ENCODE data around the gene CCM2.
"Not testable (repeated sequence)": the region's sequence is repeated elsewhere in the genome, so short reads cannot be mapped to it uniquely, and the experiment has no call there.

CCM2 gene

DNA sequence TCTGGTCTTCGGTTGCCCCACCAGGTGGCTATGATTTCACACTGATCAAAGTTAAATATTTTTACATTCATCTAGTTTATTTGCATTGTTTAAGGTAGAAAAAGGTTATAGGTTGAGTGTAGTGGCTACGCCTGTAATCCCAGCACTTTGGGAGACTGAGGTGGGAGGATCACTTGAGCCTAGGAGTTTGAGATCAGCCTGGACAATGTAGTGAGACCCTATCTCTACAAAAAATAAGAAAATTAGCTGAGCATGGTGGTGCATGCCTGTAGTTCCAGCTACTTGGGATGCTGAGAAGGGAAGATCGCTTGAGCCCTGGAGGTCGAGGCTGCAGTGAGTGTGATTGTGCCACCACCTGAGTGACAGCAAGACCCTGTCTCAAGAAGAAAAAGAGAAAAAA is 3.8 kb downstream of the CCM2 start:
- DNase-seq = no peak

DNA sequence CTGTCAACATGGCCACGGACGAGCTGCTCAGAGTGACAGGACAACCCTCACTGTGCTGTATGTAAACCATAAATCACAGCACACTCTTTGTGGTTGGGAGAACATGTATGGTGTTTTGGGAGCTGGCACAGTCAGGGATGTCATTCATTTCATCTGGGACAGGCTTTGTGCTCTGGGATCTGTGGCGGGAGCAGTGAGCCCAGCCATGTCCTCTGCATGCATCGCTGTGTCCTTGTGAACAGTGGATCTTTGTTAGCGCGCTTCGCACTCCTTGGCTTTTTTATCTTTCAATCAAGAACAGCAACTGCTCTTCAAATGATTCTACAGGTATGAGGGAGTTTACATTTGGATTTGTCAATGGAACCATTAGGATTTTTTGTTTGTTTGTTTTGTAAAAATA is 7.1 kb downstream of the CCM2 start:
- DNase-seq = no peak

DNA sequence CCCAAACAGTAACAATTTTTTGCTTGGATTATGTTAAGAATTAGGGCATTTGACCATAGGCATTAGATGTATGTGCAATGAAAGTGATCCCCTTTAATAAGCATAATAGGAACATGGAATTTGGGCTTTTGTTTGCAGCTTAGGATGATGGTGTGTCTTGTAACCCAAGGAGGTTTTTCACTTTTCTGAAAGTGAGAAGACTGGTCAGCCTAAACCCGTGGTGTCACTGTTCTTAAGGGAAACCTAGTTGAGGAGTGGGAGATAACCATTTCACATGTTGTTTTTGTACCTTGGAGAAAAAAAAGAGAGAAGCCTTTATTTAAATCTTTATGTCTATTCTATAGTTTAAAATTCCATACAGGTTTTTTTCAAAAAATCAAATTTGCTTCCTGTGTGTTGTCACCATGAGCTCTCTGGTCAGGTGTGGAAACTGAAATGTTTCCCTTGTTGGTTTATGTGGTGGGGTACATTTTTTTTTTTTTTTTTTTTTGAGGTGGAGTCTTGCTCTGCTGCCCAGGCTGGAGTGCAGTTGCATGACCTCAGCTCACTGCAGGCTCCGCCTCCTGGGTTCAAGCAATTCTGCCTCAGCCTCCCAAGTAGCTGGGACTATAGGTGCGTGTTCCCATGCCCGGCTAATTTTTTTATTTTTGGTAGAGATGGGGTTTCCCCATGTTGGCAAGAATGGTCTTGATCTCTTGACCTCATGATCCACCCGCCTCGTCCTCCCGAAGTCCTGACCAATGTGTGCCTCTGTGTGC is 7.7 kb downstream of the CCM2 start:
- no peak for DNase-seq

DNA sequence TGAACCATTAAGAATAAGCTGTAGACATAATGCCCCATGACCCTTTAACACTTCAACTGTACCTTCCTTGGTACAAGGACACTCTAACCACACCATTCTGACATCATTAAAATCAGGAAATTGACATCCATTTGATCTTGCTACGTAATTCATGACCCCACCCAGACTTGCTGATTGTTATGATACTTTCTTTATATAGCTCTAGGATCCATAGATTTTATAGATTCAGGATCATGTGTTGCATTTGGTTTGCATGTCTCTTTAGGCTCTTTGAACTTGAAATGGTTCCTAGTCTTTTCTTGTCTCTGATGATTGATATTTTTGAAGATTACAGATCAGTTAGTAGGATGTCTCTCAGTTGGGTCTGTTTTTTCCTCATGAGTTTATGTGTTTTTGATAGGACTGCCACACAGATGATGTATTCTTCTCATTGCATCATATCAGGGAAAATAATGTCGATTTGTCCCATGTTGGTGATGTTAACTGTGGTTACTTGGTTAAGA is 13.5 kb downstream of the CCM2 start:
- DNase-seq = no peak

DNA sequence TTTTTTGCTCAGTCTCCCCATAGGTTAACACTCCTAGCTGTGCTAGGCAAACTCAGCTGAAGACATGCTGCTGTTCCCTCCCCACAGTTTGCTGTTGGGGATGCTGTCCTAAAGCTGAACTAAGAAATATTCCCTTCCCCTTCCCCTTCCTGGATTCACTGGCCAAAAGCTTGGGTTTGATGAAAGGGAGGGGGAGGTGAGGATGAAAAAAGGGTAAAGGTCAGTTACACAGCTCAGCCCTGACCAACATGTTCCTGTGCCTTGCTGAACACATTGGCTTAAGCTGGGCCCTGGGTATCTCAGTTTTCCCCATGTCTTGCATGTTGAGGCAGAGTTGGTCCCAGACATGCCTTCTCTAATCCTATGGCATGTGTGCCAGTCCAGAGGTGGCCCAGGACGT is 15.3 kb downstream of the CCM2 start:
- DNase-seq = no peak

DNA sequence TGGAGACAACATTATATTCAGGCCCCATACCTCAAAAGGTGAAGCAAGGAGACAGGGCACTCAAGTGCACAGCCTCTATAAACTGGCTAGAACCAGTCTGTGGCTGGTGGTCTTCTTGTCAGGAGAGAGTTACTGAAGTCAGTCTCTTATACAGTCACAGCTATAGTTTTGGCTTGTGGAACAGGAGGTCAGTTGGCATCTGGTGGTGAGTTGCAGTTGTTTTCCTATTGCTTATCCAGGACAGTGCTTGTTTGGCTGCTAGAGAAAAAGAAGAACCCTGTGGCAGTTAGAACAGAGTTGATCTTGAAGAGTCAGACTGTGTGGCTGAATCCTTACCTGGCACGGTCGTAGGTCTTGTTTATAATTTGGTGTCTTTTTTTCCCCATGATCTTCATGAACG is 17.3 kb downstream of the CCM2 start:
- no peak for DNase-seq

DNA sequence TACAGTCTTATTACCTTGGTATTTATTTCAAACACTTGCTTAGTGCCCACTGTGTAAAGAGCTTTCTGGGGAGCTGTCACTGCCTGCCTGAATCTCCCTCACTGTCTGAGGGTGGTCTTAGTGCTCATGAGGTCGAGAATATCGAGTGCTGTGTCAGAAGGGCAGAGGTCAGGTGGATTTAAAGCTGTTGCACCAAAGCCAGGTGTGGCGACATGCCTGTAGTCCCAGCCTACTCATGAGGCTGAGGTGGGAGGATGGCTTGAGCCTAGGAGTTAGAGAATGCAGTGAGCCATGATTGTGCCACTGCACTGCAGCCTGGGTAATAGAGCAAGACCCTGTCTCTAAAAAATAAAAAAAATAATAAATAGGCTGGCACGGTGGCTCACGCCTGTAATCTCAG is 20.9 kb downstream of the CCM2 start:
- no peak for DNase-seq

DNA sequence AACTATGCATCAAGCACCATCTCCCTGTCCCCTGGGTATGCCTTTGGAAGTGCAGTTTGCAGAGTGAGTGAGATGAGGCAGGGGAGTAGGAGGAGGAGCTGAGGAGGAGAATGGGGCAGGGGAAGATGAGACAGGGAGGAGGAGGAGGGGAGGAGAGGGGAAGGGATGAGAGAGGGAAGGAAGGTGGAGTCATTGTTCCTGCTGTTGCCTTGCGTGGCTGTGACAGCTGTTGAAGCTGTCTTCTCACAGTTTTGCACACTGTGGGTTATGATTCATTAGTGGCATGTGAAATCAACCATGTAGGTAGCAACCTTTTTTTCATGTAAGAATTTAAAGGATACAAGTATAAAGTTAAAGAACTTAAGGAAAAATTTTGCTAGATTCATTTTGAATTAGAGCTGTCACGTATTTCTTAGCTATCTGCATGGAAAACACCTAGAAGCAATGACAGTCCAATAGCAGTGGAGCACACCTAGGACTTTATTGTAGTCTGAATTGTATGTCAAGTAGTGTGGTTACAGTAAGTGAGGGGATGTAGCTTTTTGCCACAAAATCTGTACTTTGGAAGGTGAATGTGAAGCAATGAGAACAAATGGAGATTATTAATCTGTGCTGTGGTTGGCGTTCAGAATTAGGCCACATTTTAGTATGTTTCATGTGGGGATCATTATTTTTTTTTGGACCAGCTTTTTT is 21.7 kb downstream of the CCM2 start:
- no peak for DNase-seq

DNA sequence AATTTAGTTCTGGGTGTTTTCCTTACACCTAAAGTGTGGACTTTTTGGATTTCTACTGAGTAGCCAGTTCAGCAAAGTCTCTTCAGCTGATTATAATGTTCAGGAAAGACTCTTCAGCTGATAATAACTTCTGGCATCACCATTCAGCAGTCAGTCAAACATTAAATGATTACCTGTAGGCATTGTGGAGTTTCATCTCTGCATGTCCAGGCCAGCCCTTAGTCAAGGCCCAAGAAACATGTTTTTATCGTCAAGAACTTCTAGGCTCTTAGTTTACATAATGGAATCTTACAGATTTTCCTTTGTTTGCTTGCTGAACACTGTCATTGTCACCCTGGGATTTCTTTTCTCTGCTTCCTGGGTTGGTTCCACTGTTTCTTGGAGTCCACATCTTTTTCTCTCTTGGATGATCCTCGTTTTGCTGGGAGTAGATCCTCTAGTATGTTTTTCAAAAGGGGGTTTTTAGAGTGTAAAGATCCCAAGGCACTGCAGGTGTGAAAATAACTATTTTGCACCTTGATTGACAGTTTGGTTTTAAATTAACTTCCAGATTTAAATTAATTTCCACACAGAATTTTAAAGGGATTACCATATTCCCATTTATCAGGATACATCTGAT is 24.2 kb downstream of the CCM2 start:
- no peak for DNase-seq

DNA sequence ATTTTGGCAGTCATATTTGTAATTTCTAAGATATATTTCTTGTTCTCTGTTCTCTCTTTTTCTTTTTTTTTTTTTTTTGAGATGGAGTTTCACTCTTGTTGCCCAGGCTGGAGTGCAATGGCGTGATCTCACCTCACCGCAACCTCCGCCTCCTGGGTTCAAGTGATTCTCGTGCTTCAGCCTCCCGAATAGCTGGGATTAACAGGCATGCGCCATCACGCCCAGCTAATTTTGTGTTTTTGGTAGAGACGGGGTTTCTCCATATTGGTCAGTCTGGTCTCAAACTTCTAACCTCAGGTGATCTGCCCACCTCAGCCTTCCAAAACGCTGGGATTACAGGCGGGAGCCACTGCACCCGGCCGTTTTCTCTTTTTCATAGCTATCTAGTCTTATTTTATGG is 25.5 kb downstream of the CCM2 start:
- not testable (repeated sequence) for DNase-seq

DNA sequence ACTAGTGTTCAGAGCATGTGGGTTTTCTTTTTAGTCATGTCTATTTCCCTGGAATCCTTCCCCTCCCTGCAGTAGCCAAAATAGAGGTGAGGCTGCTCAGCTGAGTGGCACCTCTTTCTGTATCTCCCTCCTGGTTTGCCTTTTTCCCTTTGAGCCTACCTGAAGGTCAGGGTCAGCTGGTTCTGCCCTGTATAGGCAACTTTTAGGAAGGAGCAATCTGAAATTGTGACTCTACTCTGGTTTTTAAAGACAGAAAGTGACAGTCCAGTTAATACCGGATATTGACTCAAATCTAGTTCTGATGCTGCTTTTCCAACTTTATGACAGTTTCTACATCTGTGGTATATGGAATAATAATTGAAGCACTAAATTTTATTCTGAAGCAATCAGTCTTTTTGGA is 26.0 kb downstream of the CCM2 start:
- DNase-seq = no peak

DNA sequence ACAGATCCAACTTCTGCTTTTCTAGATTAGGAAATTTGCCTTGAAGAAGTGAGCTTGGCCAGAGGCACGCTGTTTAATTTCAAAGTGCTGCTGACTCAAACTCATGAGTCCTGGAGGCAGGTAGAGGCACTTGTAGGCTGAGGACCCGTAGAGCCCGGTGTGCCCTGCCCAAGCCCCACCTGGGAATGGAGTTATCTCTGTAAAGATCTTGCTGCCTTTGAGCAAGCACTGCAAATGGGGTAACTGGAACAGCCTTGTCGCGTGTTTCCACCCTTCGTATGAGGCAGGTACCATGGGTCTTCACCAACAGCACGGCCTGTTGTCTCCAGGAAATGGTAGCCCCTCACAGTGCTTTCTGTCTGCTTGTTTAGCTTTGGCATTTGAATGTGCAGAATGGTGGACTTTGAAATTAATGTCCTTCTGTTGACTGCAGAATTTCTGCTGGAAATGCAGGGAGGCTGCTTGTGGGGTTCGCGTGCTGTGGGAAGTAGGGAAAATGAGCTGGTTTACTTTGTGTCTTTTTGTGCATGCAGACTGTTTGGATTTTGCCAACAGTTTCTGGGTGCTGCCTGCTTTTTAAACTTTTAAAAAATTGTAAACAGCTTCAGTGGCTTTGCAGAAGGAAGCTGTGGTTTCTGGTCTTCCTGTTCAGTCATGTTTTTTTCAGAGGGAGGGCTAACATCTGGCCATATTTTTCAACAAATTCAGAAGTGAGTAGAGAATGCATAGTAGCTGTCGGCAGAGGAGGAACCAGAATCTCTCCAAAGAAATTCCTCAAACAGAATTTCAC is 27.2 kb downstream of the CCM2 start:
- no peak for DNase-seq

DNA sequence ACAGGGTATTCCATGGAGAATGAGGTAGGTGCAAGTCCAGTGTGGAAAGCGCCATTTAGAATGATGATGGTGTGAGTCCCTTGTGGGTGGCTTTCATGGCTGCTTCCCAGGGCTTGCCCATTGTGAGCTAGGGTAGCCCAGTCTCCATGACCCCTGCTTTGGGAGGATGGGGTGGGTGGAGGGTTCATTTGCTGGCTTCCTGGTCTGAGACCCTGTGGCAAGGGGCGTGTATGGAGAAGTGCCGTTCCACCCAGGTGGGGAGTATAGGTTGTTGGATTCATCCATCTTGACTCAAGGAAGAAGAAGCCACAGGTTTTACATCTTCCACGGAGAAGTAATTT is 27.7 kb downstream of the CCM2 start:
- DNase-seq = no peak

DNA sequence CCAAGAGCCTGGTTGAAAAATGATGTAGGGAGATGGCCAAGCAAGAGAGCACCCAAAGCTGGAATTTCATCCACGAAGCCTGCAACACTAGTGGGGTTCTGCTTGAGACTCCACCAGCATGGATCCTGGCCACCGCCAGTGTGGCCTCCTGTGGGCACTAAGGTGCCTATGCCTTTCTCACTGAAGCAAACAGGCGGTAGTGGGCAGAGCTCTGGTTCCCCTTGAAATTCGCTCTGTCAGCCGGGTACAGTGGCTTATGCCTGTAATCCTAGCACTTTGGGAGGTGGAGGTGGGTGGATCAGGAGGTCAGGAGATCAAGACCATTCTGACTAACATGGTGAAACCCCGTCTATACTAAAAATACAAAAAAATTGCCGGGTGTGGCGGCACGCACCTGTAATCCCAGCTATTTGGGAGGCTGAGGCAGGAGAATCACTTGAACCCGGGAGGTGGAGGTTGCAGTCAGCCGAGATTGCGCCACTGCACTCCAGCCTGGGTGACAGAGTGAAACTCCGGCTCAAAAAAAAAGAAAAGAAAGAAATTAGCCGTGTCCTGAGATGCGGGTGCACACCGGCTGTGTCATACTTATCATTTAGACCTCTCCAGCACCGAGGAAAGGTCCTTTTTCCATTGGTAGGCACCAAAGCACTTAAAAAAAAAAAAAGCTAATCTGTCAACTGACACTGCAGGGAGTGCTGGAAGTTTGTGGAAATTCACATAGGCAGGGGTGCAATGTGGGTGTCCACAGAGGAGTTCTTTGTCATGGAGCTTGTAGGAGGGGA is 28.3 kb downstream of the CCM2 start:
- no peak for DNase-seq

DNA sequence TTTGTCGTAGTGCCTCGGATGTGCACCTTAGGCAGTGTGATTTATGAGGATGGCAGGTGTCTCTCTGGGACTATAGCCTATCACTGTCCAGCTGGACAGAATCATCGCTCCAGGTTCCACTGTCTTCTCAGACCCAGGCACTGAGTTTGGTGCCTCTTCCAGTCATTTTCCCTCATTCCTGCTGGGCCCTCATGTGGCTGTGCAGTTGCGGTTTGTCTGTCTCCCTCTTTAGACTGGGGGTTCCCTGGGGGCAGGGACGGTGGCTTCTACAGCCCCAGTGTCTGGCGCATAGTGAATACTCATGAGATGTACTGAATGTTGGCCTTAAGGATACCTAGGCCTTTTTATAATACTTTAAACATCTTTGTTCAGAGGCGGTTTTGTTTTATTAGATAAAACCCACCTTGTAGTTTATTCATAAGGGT is 28.9 kb downstream of the CCM2 start:
- no peak for DNase-seq

DNA sequence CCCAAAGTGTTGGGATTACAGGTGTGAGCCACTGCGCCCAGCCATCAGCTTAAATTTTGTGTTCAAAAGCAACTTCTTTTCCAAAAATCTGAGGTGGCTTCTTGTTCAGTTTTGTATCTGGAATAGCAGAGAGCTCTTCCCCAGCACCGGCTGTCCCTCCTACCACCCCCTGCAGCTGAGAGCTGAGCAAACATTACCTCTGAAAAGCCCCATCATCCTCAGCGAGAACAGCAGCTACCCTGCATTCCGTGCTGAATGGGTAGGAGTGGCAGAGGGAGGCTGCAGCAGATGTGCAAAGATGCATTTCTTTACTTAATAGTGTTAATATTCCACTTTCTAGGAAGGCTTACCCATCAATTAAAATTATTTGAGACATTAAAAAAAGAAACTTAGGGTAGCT is 31.8 kb downstream of the CCM2 start:
- no peak for DNase-seq

DNA sequence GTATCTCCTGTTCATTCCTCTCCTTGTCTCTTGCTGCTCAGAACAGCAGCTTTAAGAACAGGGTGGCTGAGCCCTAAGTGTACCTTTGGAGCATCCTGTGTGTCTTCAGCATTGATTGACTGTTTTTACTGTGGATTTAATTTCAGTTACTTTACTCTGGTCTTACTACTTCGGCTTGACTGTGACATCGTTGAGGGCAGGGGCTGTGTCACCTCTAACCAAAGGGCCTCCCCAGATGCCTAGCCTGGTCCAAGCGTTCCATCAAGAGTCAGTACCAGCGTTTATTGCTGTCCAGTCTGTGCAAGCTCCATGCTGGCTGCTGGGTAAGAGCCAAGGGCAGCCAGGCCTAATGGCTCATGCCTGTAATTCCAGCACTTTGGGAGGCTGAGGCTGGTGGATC is 32.4 kb downstream of the CCM2 start:
- no peak for DNase-seq

DNA sequence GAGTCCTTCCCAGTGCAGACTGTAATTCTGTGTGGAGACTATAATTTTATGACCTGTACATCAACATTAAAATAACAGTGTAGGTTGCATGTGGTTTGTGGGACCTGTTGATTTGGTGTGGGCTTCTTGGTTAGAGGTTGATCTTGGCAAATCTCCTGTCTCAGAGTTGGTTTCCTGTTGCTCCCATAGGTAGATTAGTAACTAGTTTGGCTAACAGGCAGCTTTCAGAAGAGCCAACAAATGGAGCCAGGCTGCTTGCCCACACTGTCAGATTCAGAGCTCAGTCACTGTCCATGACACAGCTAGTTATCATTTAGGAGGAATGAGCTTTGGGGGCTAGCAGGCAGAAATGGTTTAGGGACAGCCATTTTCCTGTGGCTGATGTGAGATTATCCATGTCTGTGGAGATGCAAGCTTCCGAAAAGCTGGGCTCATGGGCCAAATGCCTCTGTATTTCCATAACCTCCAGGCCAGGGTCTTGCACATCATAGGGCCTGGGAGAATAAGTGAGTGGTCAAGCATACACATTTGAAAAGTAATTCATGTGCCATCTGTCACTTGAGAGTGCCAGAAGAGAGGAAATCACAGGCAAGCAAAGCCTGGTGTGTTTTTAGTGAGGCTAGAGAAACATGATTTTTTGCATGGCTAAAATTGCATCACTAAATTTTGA is 33.4 kb downstream of the CCM2 start:
- no peak for DNase-seq

DNA sequence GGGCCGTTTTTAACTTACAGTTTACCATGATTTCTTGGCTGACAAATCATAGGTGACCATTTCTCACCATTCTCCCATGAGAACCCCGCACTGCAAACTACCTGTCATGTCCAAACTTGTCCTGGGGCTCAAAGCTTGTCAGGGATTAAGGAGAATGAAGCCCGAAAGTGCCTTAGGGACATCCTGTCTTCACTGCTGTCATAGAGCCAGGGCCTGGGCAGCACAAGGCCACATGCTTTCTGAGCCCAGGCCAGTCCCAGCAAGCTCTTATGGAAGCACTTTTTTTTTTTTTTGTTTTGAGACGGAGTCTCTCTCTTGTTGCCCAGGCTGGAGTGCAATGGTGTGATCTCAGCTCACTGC is 33.9 kb downstream of the CCM2 start:
- no peak for DNase-seq

DNA sequence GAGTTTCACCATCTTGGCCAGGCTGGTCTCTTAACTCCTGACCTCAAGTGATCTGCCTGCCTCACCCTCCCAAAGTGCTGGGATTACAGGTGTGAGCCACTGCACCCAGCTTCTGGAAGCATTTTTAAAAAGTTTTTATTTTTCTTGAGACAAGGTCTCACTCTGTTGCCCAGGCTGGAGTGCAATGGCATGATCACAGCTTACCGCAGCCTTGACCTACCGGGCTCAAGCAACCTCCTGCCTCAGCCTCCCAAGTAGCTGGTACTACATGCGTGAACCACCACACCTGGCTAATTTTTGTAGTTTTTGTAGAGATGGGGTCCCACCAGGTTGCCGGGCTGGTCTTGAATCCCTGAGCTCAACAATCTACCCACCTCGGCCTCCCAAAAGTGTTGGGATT is 34.7 kb downstream of the CCM2 start:
- DNase-seq = not testable (repeated sequence)

DNA sequence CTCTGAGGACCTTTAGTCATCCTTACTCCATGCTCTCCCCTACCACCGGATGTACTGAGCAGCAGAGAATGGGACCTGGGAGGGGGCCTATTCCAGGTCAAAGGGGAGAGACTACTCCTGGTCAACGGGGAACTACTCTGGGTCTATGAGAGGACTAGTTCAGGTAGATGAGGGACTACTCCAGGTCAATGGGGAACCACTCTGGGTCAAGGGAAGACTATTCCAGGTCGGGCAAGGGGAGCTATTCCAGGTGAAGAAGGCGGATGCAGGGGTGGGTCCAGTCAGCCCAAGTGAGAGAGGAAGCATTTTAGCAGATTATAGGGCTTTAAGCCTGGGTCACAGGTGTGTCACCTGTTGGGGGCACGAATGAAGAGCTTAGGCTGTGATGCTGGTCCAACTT is 35.4 kb downstream of the CCM2 start:
- no peak for DNase-seq

DNA sequence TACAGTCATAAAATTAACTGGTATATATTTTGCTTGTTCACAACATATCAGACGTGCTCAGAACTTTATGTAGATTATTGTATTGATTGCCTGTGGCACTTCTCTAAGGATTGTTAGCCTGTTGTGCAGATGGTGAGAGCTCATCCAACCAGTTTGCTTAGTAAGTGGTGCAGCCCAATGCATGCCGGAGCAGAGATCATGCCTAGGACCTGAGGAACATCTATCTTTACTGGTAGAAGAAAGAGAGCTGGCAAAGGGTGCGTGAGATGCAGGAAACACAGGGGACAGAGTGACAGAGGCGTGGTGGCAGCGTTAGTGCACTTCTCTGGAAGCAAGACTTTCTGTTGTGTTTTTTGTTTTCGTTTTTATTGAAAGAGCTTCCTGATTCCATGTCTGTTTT is 35.9 kb downstream of the CCM2 start:
- no peak for DNase-seq

All from right hindlimb (tissue), 1 donor.